Breast epithelium (tissue), 4 donors: Measurements from ENCODE around the gene LIX1L. TPM values are rescaled to one million over a fixed set of nuclear protein-coding genes. Genes with fewer than 3 reads are reported as not detected.
A peak's percentile ranks its signal among the peaks of the same experiment; 100 is the strongest.
"Not testable (repeated sequence)": the region's sequence is repeated elsewhere in the genome, so short reads cannot be mapped to it uniquely, and the experiment has no call there.

Source experiments
- DNase-seq, 2 donors: peaks; one replicate each; pipeline ENCODE4 v3.0.0-alpha.2; 2019; ENCODE audit warnings: low spot score in 2 of 2
- H3K27ac ChIP-seq, 2 donors: fragments of 200-600 bp; sonication (generic) in 1 of 2; one replicate each; pipeline ENCODE4 v1.5.1; 2016 to 2019; ENCODE audit warnings: mild to moderate bottlenecking in 1 of 2
- H3K27me3 ChIP-seq, 2 donors: fragments of 200-600 bp; sonication (generic) in 1 of 2; one replicate each; pipeline versions ENCODE4 v1.5.1 to v1.6.0; 2017 to 2019; ENCODE audit warnings: control low read depth in 1 of 2, mild to moderate bottlenecking in 1 of 2
- H3K36me3 ChIP-seq: fragments of 200-600 bp; one replicate; pipeline ENCODE4 v1.5.1; 2019
- H3K4me1 ChIP-seq, 2 donors: fragments of 200-600 bp; sonication (generic); one replicate each; pipeline ENCODE4 v1.5.1; 2016 to 2019; ENCODE audit warnings: control low read depth in 1 of 2
- H3K4me3 ChIP-seq, 3 donors: fragments of 200-600 bp; sonication (generic); 1 replicate in 2 of 3; 2 replicates in 1 of 3; pipeline ENCODE4 v1.5.1; 2016 to 2019; ENCODE audit warnings: mild to moderate bottlenecking in 3 of 3, moderate library complexity in 2 of 3
- H3K9me3 ChIP-seq, 2 donors: fragments of 200-600 bp; sonication (generic) in 1 of 2; one replicate each; pipeline ENCODE4 v1.5.1; 2016 to 2019; ENCODE audit warnings: control low read depth in 1 of 2
- CTCF ChIP-seq, 3 donors: fragments of 450-650 bp; IDR thresholded peaks; one replicate each; pipeline ENCODE4 v1.5.1; 2016 to 2017; ENCODE audit warnings: antibody characterized with exemption in 3 of 3, mild to moderate bottlenecking in 3 of 3, moderate library complexity in 3 of 3
- POLR2A ChIP-seq: fragments of 450-650 bp; IDR thresholded peaks from one replicate; pipeline ENCODE4 v1.6.1; 2016; ENCODE audit warnings: antibody characterized with exemption, mild to moderate bottlenecking, moderate library complexity
- POLR2AphosphoS5 ChIP-seq, 3 donors: sonication (generic); formaldehyde crosslinking; IDR thresholded peaks; one replicate each; pipeline ENCODE4 v1.6.1; 2017; ENCODE audit warnings: antibody characterized with exemption in 3 of 3
- intact Hi-C: fragments of 100-400 bp; cut with DNase I; formaldehyde crosslinking; loops from one replicate; pipeline ENCODE4 v1.15.1; 2023; ENCODE audit warnings: low total_unique reads
- total RNA-seq, 3 donors: library from RNA; depleted of rRNA; stranded (reverse); fragments of >200 nt; gene quantifications; one replicate each; pipeline ENCODE4 v1.1.0, GENCODE V29; 2016

Gene LIX1L
- total RNA-seq, 3 donors from 2014 or later = 18.1 to 28.5 (median 21.8) TPM

- intact Hi-C loops = no loop called here
- Histone ChIP-seq H3K27me3 (no peaks in the 10 kb centered on the region), H3K36me3 (no peaks in the 10 kb centered on the region), H3K9me3 (no peaks in the 10 kb centered on the region), H3K4me1 (peaks cover 0 to 5% of the 10 kb centered on the region in 2 donors), H3K27ac (peak overlapping the region; percentile 96 to 97), H3K4me3 (peak overlapping the region; percentile 63 to 82 (median 67))
- no peak for DNase-seq
- TF ChIP-seq POLR2A (no peak), CTCF (IDR thresholded peaks at IDR 0.05) (no peak), POLR2AphosphoS5 (IDR thresholded peaks at IDR 0.05) (no peak)
Observed at GRCh38 chr1:145926686-145927062, 31.1 kb downstream of the LIX1L start.

DNA sequence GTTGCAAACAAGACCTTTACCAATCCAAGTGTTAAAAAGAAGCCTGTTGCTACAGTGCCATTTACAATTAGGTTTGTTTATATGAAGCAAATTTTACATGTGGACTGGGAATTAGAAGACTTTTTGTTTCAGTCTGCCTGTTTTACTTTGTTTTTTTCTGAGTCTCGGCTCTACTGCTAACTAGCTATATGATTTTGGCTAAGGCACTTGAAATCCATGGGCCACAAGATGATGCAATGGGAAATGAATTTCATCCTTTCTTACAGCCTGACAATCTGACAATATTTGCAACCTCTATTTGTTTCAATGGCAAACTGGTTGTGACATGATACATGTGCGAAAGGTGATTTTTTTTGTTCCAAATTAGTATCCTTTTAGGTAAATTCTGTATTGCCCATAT, 35.6 kb downstream of the LIX1L start:
- DNase-seq = no peak
- no peak overlapping the region for H3K4me3 ChIP-seq
- intact Hi-C loops = no loop called here
- H3K9me3 ChIP-seq = no peaks in the 10 kb centered on the region
- H3K27ac ChIP-seq = no peak overlapping the region
- no peak for TF ChIP-seq POLR2A
- no peak for TF ChIP-seq CTCF (IDR thresholded peaks at IDR 0.05)
- no peak for TF ChIP-seq POLR2AphosphoS5 (IDR thresholded peaks at IDR 0.05)
- no peaks in the 10 kb centered on the region for H3K36me3 ChIP-seq
- H3K4me1 ChIP-seq = peaks cover 8 to 14% of the 10 kb centered on the region in 2 donors
- no peaks in the 10 kb centered on the region for H3K27me3 ChIP-seq

DNA sequence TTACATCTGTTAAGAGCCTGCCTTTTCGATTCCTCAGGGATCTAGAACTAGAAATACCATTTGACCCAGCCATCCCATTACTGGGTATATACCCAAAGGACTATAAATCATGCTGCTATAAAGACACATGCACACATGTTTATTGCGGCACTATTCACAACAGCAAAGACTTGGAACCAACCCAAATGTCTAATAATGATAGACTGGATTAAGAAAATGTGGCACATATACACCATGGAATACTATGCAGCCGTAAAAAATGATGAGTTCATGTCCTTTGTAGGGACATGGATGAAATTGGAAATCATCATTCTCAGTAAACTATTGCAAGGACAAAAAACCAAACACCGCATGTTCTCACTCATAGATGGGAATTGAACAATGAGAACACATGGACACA, 37.5 kb downstream of the LIX1L start:
- H3K27ac ChIP-seq, H3K36me3 ChIP-seq, H3K9me3 ChIP-seq, H3K4me3 ChIP-seq, DNase-seq, intact Hi-C loops, H3K27me3 ChIP-seq: not testable (repeated sequence)
- peaks cover 4 to 15% of the 10 kb centered on the region in 2 donors for H3K4me1 ChIP-seq

DNA sequence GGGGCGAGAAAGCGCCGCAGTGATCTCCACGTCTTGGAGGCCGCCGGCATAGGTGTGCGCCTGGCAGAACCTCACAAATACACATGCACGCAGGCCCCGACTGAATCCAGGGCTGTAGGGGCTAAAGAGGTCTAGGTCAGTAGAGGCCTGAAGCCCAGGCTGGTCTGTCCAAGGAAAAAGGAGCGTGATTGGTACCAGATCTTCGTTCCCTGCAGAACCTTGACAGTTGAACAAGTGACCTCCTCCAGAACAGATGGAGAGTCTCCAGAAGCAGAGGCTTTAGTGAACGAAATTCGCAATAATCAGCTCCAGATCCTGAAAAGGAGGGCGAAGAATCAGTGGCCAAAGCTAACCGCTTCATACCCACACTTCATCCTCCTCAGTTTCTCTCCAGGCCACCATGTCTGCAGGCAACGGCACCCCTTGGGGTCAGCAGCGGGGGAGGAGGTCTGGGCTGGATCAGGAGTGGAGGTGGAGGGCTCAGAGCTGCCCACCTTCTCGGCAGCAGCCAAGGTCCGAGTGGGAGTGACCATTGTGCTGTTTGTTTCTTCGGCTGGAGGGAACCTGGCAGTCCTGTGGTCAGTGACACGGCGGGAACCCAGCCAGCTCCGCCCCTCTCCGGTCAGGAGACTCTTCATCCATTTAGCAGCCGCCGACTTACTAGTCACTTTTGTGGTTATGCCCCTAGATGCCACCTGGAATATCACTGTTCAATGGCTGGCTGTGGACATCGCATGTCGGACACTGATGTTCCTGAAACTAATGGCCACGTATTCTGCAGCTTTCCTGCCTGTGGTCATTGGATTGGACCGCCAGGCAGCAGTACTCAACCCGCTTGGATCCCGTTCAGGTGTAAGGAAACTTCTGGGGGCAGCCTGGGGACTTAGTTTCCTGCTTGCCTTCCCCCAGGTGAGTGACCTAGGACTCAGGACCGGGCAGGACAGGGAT, 38.6 kb downstream of the LIX1L start:
- intact Hi-C loops = no loop called here

More for the DNA sequence above, 38.6 kb downstream of the LIX1L start:
- H3K27me3 ChIP-seq = no peaks in the 10 kb centered on the region
- H3K27ac ChIP-seq = peak overlapping the region; percentile 93 to 94
- peaks cover 4 to 15% of the 10 kb centered on the region in 2 donors for H3K4me1 ChIP-seq
- DNase-seq = peak; percentile 54 to 86
- H3K9me3 ChIP-seq = no peaks in the 10 kb centered on the region
- peak overlapping the region; percentile 88 to 95 (median 88) for H3K4me3 ChIP-seq
- peak in 2 of 3 donors; percentile 8 to 22 for TF ChIP-seq POLR2AphosphoS5 (IDR thresholded peaks at IDR 0.05)
- no peak for TF ChIP-seq POLR2A
- TF ChIP-seq CTCF (IDR thresholded peaks at IDR 0.05) = no peak
- no peaks in the 10 kb centered on the region for H3K36me3 ChIP-seq
